Pancreas (tissue), 10 donors: Measurements from ENCODE around the gene GPC6. TPM values are rescaled to one million over a fixed set of nuclear protein-coding genes. Genes with fewer than 3 reads are reported as not detected.

Experiments
- ATAC-seq, 4 donors: fragments of 200-7000 bp; cut with Tn5 transposase; one replicate each; pipeline versions ENCODE4 v1.8.0 to v1.9.1; 2020; ENCODE audit warnings: mild to moderate bottlenecking in 4 of 4, moderate library complexity in 4 of 4
- DNase-seq, 6 donors: peaks; one replicate each; pipeline ENCODE4 v3.0.0-alpha.2; 2020
- FAIRE-seq: peaks from 2 replicates; lab custom pipeline; 2012; peaks lifted over from hg19 to GRCh38; lab: Jason Lieb, UNC
- H3K27ac ChIP-seq, 4 donors: fragments of 200-600 bp; sonication (generic); 1 replicate in 3 of 4; 2 replicates in 1 of 4; pipeline versions ENCODE4 v1.5.0 to v1.8.0; 2020
- H3K27me3 ChIP-seq, 4 donors: fragments of 200-600 bp; one replicate each; pipeline ENCODE4 v1.8.0; 2021
- H3K36me3 ChIP-seq, 3 donors: fragments of 200-600 bp; sonication (generic) in 1 of 3; one replicate each; pipeline versions ENCODE4 v1.5.0 to v1.8.0; 2020 to 2021
- H3K4me1 ChIP-seq, 3 donors: fragments of 200-600 bp; one replicate each; pipeline ENCODE4 v1.8.0; 2021
- H3K4me3 ChIP-seq, 4 donors: fragments of 200-600 bp; sonication (generic) in 2 of 4; one replicate each; pipeline versions ENCODE4 v1.5.0 to v1.8.0; 2020 to 2021
- H3K9me3 ChIP-seq, 4 donors: fragments of 200-600 bp; one replicate each; pipeline ENCODE4 v1.8.0; 2021
- CTCF ChIP-seq, 4 donors: fragments of 200-600 bp; sonication (generic) in 3 of 4; IDR thresholded peaks; one replicate each; pipeline versions ENCODE4 v1.5.0 to v1.8.0; 2021; ENCODE audit warnings: antibody characterized with exemption in 4 of 4
- WGBS, 2 donors: extraction: QIAGEN DNeasy Blood & Tissue Kit; methylation state at CpG; one replicate each; pipeline ENCODE4 v1.1.7; 2013; 5-methylcytosine and 5-hydroxymethylcytosine counted together
- intact Hi-C, 3 donors: fragments of 100-400 bp; cut with DNase I; formaldehyde crosslinking; loops; one replicate each; pipeline versions ENCODE4 v1.11.1 to v1.14.2; 2022
- polyA plus RNA-seq, 2 donors: library from polyadenylated mRNA; stranded (reverse); fragments of 200-250 nt; gene quantifications; one replicate each; pipeline ENCODE4 v1.2.3, GENCODE V29; 2013
- total RNA-seq, 6 donors: library from RNA; stranded (reverse); fragmentation: NEBNext Ultra II Directional in 4 of 6; extraction: Animal tissue kit (Norgen Biotek cat#: 25700) in 4 of 6; gene quantifications; one replicate each; pipeline versions ENCODE4 v1.2.1 to v1.2.4, GENCODE V29; 2021 to 2023
- donor health status: healthy with polysubstance abuse.
- donor health status: DM: no; HTN: no; CAD: no; lungs with moderate emphysema.
- donor health status: DM: no; HTN: no; CAD: no.
- donor health status: control.
- donor health status: control.
- donor health status: Bipolar disorder and iron deficiency.
- donor health status: DM: yes; HTN: yes; CAD: no.
- donor health status: DM: no; HTN: no; CAD: no.
- donor health status: DM: no; HTN: no; CAD: no.
- donor health status: DM: yes; HTN: yes; CAD: no.

GPC6 gene
- total and polyA plus RNA-seq, 8 donors, result 0.23 to 3.3 (median 1.2) TPM

GRCh38 chr13:93881411-93881810 lies 654.8 kb downstream of the GPC6 start:
- Histone ChIP-seq H3K27me3 (no peaks in the 10 kb centered on the region), H3K36me3 (no peaks in the 10 kb centered on the region), H3K4me1 (no peaks in the 10 kb centered on the region), H3K4me3 (no peak overlapping the region), H3K9me3 (no peaks in the 10 kb centered on the region), H3K27ac (no peak overlapping the region)
- ATAC-seq, result no peak
- intact Hi-C loops, result no loop called here
- TF ChIP-seq CTCF (IDR thresholded peaks at IDR 0.05), result no peak
- no peak for FAIRE-seq
- WGBS, 2 donors, result 42 to 48% methylated on average over 2 of the region's 2 CpGs
- DNase-seq, result no peak

GRCh38 chr13:93882086-93882651 lies 655.6 kb downstream of the GPC6 start:
- intact Hi-C loops, result no loop called here
- Histone ChIP-seq H3K27ac (no peak overlapping the region), H3K36me3 (no peaks in the 10 kb centered on the region), H3K27me3 (no peaks in the 10 kb centered on the region), H3K9me3 (no peaks in the 10 kb centered on the region), H3K4me3 (no peak overlapping the region), H3K4me1 (no peaks in the 10 kb centered on the region)
- no peak for TF ChIP-seq CTCF (IDR thresholded peaks at IDR 0.05)
- WGBS, 2 donors, result 65 to 66% methylated on average over 6 of the region's 6 CpGs
- DNase-seq (no peak), FAIRE-seq (no peak), ATAC-seq (no peak)

GRCh38 chr13:93889430-93889951 lies 662.9 kb downstream of the GPC6 start:
- Histone ChIP-seq H3K27me3 (no peaks in the 10 kb centered on the region), H3K27ac (no peak overlapping the region), H3K9me3 (no peaks in the 10 kb centered on the region), H3K4me1 (no peaks in the 10 kb centered on the region), H3K36me3 (no peaks in the 10 kb centered on the region), H3K4me3 (no peak overlapping the region)
- no peak for FAIRE-seq
- no peak for ATAC-seq
- 67 to 75% methylated on average over 1 of the region's 1 CpG for WGBS, 2 donors
- TF ChIP-seq CTCF (IDR thresholded peaks at IDR 0.05), result no peak
- no peak for DNase-seq
- intact Hi-C loops, result no loop called here

- Histone ChIP-seq H3K27me3 (no peaks in the 10 kb centered on the region), H3K4me1 (no peaks in the 10 kb centered on the region), H3K36me3 (no peaks in the 10 kb centered on the region), H3K27ac (no peak overlapping the region), H3K9me3 (no peaks in the 10 kb centered on the region), H3K4me3 (no peak overlapping the region)
- ATAC-seq, result no peak
- intact Hi-C loops, result no loop called here
- TF ChIP-seq CTCF (IDR thresholded peaks at IDR 0.05), result no peak
- DNase-seq, result no peak
- no peak for FAIRE-seq
- WGBS, 2 donors, result 71 to 74% methylated on average over 2 of the region's 2 CpGs
Observed at GRCh38 chr13:93899981-93900380, 673.4 kb downstream of the GPC6 start.

- no peaks in the 10 kb centered on the region for H3K36me3 ChIP-seq
- DNase-seq (no peak), FAIRE-seq (no peak), ATAC-seq (no peak)
- H3K4me1 ChIP-seq, result no peaks in the 10 kb centered on the region
- no peak overlapping the region for H3K4me3 ChIP-seq
- WGBS, 2 donors, result 60 to 77% methylated on average over 3 of the region's 3 CpGs
- intact Hi-C loops, result no loop called here
- TF ChIP-seq CTCF (IDR thresholded peaks at IDR 0.05), result no peak
- H3K27me3 ChIP-seq, result no peaks in the 10 kb centered on the region
- no peaks in the 10 kb centered on the region for H3K9me3 ChIP-seq
- no peak overlapping the region for H3K27ac ChIP-seq
Observed at GRCh38 chr13:93900731-93901130, 674.1 kb downstream of the GPC6 start.
